GM13977 (cell line): ENCODE results near the gene LMO2.

ENCODE experiments used
- DNase-seq: peaks from one replicate; pipeline ENCODE4 v3.0.0; 2012; ENCODE audit warnings: low spot score
- CTCF ChIP-seq: IDR thresholded peaks from 2 replicates; pipeline ENCODE4 v1.5.1; 2012; ENCODE audit warnings: mild to moderate bottlenecking, control low read depth; ENCODE audit not compliant: insufficient read depth; ENCODE audit errors: extremely low read depth, missing control alignments
- in situ Hi-C: fragments of 300-500 bp; cut with MboI; formaldehyde crosslinking; loops from one replicate; pipeline ENCODE4 v1.12.0; 2022; ENCODE audit warnings: low sequenced_read_pairs, low pct_unique_long_range_greater_than_20kb, mixed read lengths, inconsistent platforms; ENCODE audit not compliant: unreplicated experiment

The LMO2 gene

DNA sequence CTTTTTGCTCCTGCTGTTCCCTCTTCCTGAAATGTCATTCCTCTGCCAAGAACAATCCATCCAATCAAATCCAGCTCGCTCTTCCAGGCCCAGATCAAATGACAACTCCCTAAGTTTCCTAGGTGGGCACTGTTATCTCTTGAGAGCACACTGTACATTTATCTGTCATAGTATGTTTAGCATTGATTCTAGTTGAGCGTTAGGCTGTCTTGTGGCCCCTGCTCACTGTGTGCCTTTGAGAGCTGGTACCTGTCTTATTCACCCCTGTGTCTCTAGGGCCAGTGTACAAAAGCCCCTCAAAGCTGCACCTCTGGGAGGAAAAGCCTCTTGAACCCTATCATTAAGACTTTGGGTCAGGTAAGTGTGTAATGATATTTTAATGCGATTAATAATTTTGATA is 7.1 kb upstream of the LMO2 start:
- no peak for DNase-seq
- in situ Hi-C loops = no loop called here
- TF ChIP-seq CTCF = no peak

GRCh38 chr11:33897761-33898375 is 6.0 kb upstream of the LMO2 start:
- no peak for TF ChIP-seq CTCF
- no peak for DNase-seq
- in situ Hi-C loops = no loop called here

DNA sequence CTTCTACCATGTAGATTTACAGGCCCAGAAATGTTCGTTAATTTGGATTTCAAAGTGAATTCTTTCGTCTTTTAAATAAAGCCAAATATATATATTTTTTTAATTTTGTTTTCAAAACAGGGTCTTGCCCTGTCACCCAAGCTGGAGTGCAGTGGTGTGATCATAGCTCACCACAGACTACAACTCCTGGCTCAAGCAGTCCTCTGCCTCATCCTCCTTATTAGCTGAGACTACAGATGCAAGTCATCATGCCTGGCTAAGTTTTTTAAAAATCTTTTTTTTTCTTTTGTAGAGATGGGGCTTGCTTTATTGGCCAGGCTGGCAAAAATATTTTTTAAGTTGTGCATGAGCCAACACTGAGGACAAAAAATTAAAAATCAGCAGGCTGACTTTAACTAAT is 5.0 kb upstream of the LMO2 start:
- no peak for TF ChIP-seq CTCF
- in situ Hi-C loops = no loop called here
- DNase-seq = no peak

DNA sequence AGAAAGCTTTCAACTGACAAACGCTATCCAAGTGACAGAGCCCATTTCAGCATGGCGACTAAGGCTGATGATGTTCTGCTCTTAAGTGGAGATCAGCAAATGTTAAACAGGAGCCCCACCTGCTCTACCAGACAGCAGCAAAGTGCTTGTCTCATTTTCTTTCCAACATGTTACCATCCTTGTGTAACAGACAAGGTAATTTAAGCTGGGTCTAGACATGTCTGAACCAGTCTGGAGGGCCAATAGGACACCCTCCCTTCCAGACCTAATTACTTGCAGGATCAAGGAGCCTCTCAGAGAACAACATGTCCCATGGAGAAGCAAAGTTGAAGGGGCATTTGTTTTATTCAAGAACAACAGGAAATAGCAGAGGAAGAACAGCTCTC is 3.9 kb upstream of the LMO2 start:
- no peak for TF ChIP-seq CTCF
- in situ Hi-C loops = no loop called here
- no peak for DNase-seq

DNA sequence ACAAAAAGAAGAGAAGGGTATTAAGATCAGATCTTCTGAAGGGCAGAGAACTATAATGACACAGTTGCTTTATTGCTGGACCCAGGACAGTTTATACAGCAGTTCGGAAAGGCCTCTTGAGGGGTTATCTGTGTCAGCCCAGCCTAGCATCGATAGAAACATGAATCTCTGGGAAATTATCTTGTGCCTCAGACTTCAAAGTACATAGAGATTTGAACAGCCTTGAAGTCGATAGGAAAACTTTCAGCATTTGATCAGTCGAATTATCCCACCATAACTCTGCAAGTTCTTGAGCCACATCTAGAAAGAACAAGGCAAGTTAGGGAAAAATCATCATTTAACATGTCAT is 2.5 kb upstream of the LMO2 start:
- in situ Hi-C loops = no loop called here
- no peak for DNase-seq
- no peak for TF ChIP-seq CTCF

GRCh38 chr11:33893711-33894397 is 2.0 kb upstream of the LMO2 start:
- no peak for TF ChIP-seq CTCF
- in situ Hi-C loops = no loop called here

More at GRCh38 chr11:33893711-33894397, 2.0 kb upstream of the LMO2 start:
- peak; percentile 66 for DNase-seq
